ENCODE measurements around the gene MYO7A. TPM values are rescaled to one million over a fixed set of nuclear protein-coding genes. Genes with fewer than 3 reads are reported as not detected.

Gene MYO7A
- total RNA-seq, 1 experiment from 2014 or later: 0.26 TPM

DNA sequence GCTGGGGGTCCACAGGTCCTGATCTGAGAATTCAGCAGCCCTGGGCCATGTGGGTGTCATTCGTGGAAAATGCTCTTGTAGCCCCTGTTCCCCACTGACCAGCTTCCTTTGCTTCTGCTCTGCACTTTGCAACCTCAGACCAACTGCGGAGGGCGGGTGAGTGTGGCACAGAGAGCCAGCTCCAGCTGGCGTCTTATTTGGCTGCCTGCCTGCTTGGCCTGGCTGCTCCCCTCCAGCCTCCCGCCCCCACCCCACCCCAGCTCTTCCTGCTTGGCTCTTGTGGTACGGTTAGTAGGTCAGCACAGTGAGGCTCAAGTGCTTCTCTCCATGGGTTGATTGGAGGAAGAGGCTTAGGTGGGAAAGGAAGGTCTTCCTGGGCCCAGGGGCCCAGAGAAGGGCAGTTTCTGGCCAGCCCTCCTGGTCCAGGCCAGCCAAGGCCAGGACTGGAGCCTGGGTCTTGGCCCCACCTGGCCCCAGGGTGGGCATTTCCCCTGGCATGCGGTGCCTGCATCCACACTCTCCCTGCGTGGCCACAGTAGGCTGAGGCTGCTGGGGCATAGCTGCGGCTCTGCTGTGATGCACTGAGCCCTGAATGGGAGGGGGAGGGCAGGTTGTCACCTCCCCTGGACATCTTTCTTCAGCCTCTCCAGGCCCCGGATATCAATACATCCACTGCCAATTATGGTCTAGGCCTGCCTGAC lies 26.5 kb downstream of the MYO7A start:
- POLR2A ChIA-PET: no interaction called here
- peaks cover 31% of the 10 kb centered on the region for H3K27me3 Mint-ChIP-seq (ENCODE audit: insufficient read depth, unreplicated experiment)

DNA sequence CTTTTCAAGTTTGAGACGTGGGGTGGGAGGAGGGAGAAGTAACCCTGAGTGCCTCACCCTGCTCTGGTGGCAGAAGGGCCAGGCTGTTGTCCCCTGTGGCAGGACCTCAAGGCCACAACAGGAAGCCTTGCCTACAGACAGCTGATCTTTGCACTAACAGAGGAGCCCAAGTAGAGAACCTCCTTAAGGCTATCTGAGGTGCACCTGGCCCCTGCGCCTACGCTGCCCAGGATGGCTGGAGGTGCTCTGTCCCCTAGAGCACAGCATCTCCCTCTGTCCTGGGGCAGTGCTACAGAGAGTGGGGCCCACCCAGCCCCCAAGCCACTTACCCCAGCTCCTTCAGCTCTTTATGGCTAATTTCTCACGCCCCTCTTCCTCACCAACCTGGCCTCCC lies 27.0 kb downstream of the MYO7A start:
- H3K4me1 Mint-ChIP-seq (ENCODE audit: insufficient read depth, unreplicated experiment): no peaks in the 10 kb centered on the region
- CTCF ChIA-PET: no interaction called here

More for the DNA sequence above, 26.5 kb downstream of the MYO7A start:
- TF ChIP-seq, protein P1, sequence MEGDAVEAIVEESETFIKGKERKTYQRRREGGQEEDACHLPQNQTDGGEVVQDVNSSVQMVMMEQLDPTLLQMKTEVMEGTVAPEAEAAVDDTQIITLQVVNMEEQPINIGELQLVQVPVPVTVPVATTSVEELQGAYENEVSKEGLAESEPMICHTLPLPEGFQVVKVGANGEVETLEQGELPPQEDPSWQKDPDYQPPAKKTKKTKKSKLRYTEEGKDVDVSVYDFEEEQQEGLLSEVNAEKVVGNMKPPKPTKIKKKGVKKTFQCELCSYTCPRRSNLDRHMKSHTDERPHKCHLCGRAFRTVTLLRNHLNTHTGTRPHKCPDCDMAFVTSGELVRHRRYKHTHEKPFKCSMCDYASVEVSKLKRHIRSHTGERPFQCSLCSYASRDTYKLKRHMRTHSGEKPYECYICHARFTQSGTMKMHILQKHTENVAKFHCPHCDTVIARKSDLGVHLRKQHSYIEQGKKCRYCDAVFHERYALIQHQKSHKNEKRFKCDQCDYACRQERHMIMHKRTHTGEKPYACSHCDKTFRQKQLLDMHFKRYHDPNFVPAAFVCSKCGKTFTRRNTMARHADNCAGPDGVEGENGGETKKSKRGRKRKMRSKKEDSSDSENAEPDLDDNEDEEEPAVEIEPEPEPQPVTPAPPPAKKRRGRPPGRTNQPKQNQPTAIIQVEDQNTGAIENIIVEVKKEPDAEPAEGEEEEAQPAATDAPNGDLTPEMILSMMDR (IDR thresholded peaks at IDR 0.05; ENCODE audit: unreplicated experiment): no peak
- Mint-ChIP-seq H3K4me1 (ENCODE audit: insufficient read depth, unreplicated experiment) (no peaks in the 10 kb centered on the region), H3K27ac (ENCODE audit: low read depth, unreplicated experiment) (no peak overlapping the region), H3K9me3 (ENCODE audit: unreplicated experiment) (no peaks in the 10 kb centered on the region), H3K36me3 (ENCODE audit: insufficient read depth, unreplicated experiment) (no peaks in the 10 kb centered on the region), H3K4me3 (ENCODE audit: unreplicated experiment) (no peak overlapping the region)
- no peak for DNase-seq (ENCODE audit: unreplicated experiment)
- CTCF ChIA-PET: interaction anchor here (0.9 kb wide), 1 partner anchor 234 kb away, joined by 3 read pairs; no protein-coding TSS in a partner anchor
- intact Hi-C loops (cut with micrococcal nuclease): no loop called here
- no TSS peak for BruUV-seq (replicated peaks)

DNA sequence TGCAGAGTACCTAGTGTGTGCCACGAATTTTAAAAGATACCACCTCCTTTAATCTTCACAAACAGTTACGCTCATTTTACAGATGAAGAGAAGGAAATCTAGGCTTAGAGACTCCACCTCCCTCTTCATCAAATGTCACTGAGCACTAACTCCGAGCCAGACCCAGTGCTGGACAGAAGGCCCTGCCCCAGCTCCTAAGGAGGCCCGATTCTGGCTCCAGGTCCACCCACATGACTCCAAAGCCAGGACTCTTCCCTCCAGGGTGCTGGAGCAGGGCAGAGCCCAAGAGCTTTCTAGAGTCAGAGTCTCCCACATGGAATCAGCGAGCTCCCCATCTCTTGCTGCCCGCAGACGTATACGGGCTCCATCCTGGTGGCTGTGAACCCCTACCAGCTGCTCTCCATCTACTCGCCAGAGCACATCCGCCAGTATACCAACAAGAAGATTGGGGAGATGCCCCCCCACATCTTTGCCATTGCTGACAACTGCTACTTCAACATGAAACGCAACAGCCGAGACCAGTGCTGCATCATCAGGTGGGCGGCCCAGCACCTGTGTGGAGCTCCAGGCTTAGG lies 27.6 kb downstream of the MYO7A start:
- Mint-ChIP-seq H3K4me1 (ENCODE audit: insufficient read depth, unreplicated experiment) (no peaks in the 10 kb centered on the region), H3K9me3 (ENCODE audit: unreplicated experiment) (no peaks in the 10 kb centered on the region), H3K27ac (ENCODE audit: low read depth, unreplicated experiment) (no peak overlapping the region), H3K27me3 (ENCODE audit: insufficient read depth, unreplicated experiment) (peaks cover 32% of the 10 kb centered on the region), H3K36me3 (ENCODE audit: insufficient read depth, unreplicated experiment) (no peaks in the 10 kb centered on the region), H3K4me3 (ENCODE audit: unreplicated experiment) (no peak overlapping the region)
- TF ChIP-seq, protein P1 (IDR thresholded peaks at IDR 0.05; ENCODE audit: unreplicated experiment): no peak
- BruUV-seq (replicated peaks): no TSS peak
- ChIA-PET POLR2A (interaction anchor here (0.8 kb wide), 1 partner anchor 32 kb away, joined by 3 read pairs; no protein-coding TSS in a partner anchor), CTCF (interaction anchor here (0.5 to 1.3 kb wide), 3 partner anchors 28 to 884 kb away, joined by 3 to 5 read pairs (median 4); partner anchors contain the start of gene MYO7A)
- DNase-seq (ENCODE audit: unreplicated experiment): no peak
- intact Hi-C loops (cut with micrococcal nuclease): no loop called here

More for the DNA sequence above, 27.0 kb downstream of the MYO7A start:
- Mint-ChIP-seq H3K27me3 (ENCODE audit: insufficient read depth, unreplicated experiment) (peaks cover 31% of the 10 kb centered on the region), H3K36me3 (ENCODE audit: insufficient read depth, unreplicated experiment) (no peaks in the 10 kb centered on the region), H3K9me3 (ENCODE audit: unreplicated experiment) (no peaks in the 10 kb centered on the region), H3K4me3 (ENCODE audit: unreplicated experiment) (no peak overlapping the region), H3K27ac (ENCODE audit: low read depth, unreplicated experiment) (no peak overlapping the region)
- POLR2A ChIA-PET: no interaction called here
- TF ChIP-seq, protein P1 (IDR thresholded peaks at IDR 0.05; ENCODE audit: unreplicated experiment): no peak
- intact Hi-C loops (cut with micrococcal nuclease): no loop called here
- no peak for DNase-seq (ENCODE audit: unreplicated experiment)
- BruUV-seq (replicated peaks): no TSS peak

DNA sequence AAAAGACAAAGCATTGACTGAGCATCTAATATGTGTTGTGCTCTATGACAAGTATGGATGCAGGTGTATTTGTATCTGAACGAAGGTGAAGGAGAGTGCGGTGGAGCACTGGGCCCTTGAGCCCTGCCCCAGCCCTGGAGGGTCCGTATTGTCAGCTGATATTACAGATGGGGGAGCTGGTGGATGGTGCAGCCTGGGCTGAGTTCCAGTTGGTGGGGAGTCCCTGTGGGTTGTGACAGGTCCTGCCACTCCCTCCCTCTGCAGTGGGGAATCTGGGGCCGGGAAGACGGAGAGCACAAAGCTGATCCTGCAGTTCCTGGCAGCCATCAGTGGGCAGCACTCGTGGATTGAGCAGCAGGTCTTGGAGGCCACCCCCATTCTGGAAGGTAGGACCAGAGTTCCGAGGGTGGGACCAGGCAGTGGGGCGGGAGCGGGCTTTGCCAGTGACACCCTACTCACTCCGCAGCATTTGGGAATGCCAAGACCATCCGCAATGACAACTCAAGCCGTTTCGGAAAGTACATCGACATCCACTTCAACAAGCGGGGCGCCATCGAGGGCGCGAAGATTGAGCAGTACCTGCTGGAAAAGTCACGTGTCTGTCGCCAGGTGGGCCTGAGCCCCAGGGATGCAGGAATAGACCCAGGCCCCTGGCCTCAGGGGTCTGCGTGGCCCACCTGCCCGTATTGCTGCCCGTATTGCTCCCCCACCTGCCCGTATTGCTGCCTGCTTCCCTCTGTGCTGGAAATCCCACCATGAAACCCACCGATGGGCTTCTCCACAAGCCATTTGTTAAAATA lies 28.6 kb downstream of the MYO7A start:
- no TSS peak for BruUV-seq (replicated peaks)
- Mint-ChIP-seq H3K27ac (ENCODE audit: low read depth, unreplicated experiment) (no peak overlapping the region), H3K27me3 (ENCODE audit: insufficient read depth, unreplicated experiment) (peaks cover 41% of the 10 kb centered on the region), H3K9me3 (ENCODE audit: unreplicated experiment) (no peaks in the 10 kb centered on the region), H3K4me3 (ENCODE audit: unreplicated experiment) (no peak overlapping the region), H3K4me1 (ENCODE audit: insufficient read depth, unreplicated experiment) (no peaks in the 10 kb centered on the region), H3K36me3 (ENCODE audit: insufficient read depth, unreplicated experiment) (no peaks in the 10 kb centered on the region)
- intact Hi-C loops (cut with micrococcal nuclease): no loop called here
- ChIA-PET POLR2A (interaction anchor here (0.8 kb wide), 1 partner anchor 32 kb away, joined by 3 read pairs; no protein-coding TSS in a partner anchor), CTCF (interaction anchor here (0.6 to 1.3 kb wide), 3 partner anchors 29 to 414 kb away, joined by 3 to 5 read pairs (median 4); partner anchors contain the start of gene MYO7A)
- no peak for DNase-seq (ENCODE audit: unreplicated experiment)
- TF ChIP-seq, protein P1 (IDR thresholded peaks at IDR 0.05; ENCODE audit: unreplicated experiment): no peak

All from MCF 10A (cell line).